OCI-LY7 (cell line): Measurements from ENCODE around the gene SLC9A9.

Experiments used
- CTCF ChIP-seq: fragments of 200-600 bp; sonication (generic); conservative IDR thresholded peaks from 2 replicates; pipeline ENCODE4 v1.5.1; 2014; ENCODE audit warnings: mild to moderate bottlenecking, antibody characterized with exemption, low read length, moderate library complexity, mixed read lengths
- EZH2phosphoT487 ChIP-seq: fragments of 200-600 bp; sonication (generic); IDR thresholded peaks from 2 replicates; pipeline ENCODE4 v1.6.1; 2018; ENCODE audit warnings: low read depth, borderline replicate concordance, mild to moderate bottlenecking, mixed run types, antibody characterized with exemption, low read length, moderate library complexity, mixed read lengths

DNA sequence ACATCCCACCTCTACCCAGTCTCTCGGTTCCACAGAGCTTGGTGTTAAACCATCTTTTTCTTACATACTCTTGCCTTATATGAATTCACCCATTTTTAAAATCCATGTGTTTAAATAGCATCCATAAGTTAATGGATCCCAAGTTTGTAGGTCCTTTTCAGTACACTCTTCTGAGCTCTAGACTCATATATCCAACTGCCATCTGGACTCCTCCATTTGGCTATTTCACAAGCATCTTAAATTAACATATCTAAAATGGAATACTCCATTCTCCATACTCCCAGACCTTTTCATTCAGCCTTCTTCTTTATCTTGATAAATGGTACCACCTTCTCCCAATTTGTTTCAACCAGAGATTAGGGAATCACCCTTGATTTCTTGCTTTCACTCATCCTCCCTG, 615.3 kb downstream of the SLC9A9 start:
- TF ChIP-seq CTCF (no peak), EZH2phosphoT487 (no peak)
